Epithelial cell of proximal tubule (primary cell): ENCODE measurements around the gene DBI. TPM values are rescaled to one million over a fixed set of nuclear protein-coding genes. Genes with fewer than 3 reads are reported as not detected.

ENCODE experiments used
- DNase-seq: peaks from one replicate; pipeline ENCODE4 v3.0.0-alpha.2; 2011; ENCODE audit warnings: low read depth
- H3K4me3 ChIP-seq: 2 replicates; pipeline ENCODE4 v1.5.1; 2011; ENCODE audit warnings: low read depth, mild to moderate bottlenecking, low read length
- CTCF ChIP-seq: conservative IDR thresholded peaks from 2 replicates; pipeline ENCODE4 v1.5.1; 2012; ENCODE audit warnings: low read depth, mild to moderate bottlenecking, low read length
- total RNA-seq: library from RNA; depleted of rRNA; stranded (reverse); fragments of >200 nt; gene quantifications from 2 replicates; pipeline ENCODE4 v1.2.3, GENCODE V29; 2015

DBI gene
- total RNA-seq, 1 donor from 2014 or later: 134 TPM

GRCh38 chr2:119360423-119360966 lies 6.3 kb upstream of the DBI start:
- no peak for DNase-seq
- no peak for TF ChIP-seq CTCF
- no peak overlapping the region for H3K4me3 ChIP-seq

DNA sequence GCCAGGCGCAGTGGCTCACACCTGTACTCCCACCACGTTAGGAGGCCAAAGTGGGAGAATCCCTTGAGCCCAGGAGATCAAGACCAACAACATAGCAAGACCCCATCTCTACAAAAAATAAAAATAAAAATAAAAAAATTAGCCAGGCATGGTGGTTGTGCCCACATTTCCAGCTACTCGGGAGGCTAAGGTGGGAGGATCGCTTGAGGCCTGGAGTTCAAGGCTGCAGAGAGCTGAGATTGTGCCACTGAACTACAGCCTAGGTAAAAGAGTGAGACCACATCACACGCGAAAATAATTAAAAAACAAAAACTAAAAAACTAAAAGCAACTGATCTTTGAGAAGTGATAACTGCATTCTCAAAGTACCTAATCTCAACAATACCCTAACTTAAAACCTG lies 2.0 kb upstream of the DBI start:
- DNase-seq: no peak
- no peak for TF ChIP-seq CTCF
- H3K4me3 ChIP-seq: peak overlapping the region; percentile 84

- no peak for TF ChIP-seq CTCF
- H3K4me3 ChIP-seq: peak overlapping the region; percentile 84
- DNase-seq: no peak
Measured at GRCh38 chr2:119365436-119365835, 1.3 kb upstream of the DBI start.

- peak overlapping the region; percentile 84 for H3K4me3 ChIP-seq
- no peak for DNase-seq
- TF ChIP-seq CTCF: no peak
Measured at GRCh38 chr2:119366161-119366648, 572 bp upstream of the DBI start.

- H3K4me3 ChIP-seq: peak overlapping the region; percentile 84
- no peak for DNase-seq
- no peak for TF ChIP-seq CTCF
Measured at GRCh38 chr2:119367472-119368099, 809 bp downstream of the DBI start.

DNA sequence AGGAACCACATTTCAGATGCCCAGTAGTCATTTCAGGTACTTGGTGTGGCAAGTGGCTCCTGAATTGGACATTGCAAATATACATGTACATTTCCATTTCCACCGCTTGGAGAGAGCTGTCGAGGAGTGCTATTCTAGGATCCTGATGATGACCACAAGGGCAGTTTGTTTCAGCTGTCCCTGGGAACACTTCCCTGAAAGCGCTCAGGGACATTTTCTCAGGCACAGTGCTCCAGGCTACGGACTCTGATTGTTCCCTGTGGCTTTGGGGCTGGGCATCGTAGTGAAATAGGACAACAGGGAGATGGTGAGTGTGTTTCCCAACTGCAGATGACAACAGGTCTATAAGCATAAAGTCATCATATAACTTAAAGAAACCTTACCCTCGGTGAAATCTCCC lies 3.1 kb downstream of the DBI start:
- no peak for TF ChIP-seq CTCF
- no peak for DNase-seq

GRCh38 chr2:119371111-119371510 lies 4.3 kb downstream of the DBI start:
- DNase-seq: no peak
- TF ChIP-seq CTCF: no peak
- no peak overlapping the region for H3K4me3 ChIP-seq

More for the DNA sequence above, 3.1 kb downstream of the DBI start:
- peak overlapping the region; percentile 84 for H3K4me3 ChIP-seq
